HCT116 (cell line): ENCODE results near the gene C2CD3. TPM values are rescaled to one million over a fixed set of nuclear protein-coding genes. Genes with fewer than 3 reads are reported as not detected.

Experiments used
- ATAC-seq: fragments of 200-7000 bp; cut with Tn5 transposase; 2 replicates; pipeline ENCODE4 v1.9.1; 2020; ENCODE audit warnings: mild to moderate bottlenecking, moderate library complexity
- BruUV-seq: library from RNA; stranded (reverse); fragments of 400-500 nt; replicated peaks from 2 replicates; lab custom pipeline; 2021; lab: Mats Ljungman, UMichigan
- CTCF ChIA-PET: fragments of 300-600 bp; sonication (Branson Sonifier 250); formaldehyde crosslinking; loops from one replicate; lab custom pipeline; 2021; ENCODE audit warnings: antibody characterized with exemption; lab: Charles Lee
- POLR2A ChIA-PET: fragments of 300-600, 350-600 bp; sonication (Branson Sonifier 250); formaldehyde crosslinking; loops from one replicate; lab custom pipeline; 2021; ENCODE audit warnings: antibody characterized with exemption; lab: Charles Lee
- RAD21 ChIA-PET, 2 experiments: fragments of 300-600 bp; sonication (Branson Sonifier 250); formaldehyde crosslinking; loops; one replicate each; lab custom pipeline; 2023; ENCODE audit warnings: low total read pairs in 2 of 2; ENCODE audit not compliant: uncharacterized antibody in 2 of 2, unreplicated experiment in 2 of 2, low non-redundant PET in 1 of 2; lab: Charles Lee
- DNase-seq: peaks from one replicate; pipeline ENCODE4 v3.0.0-alpha.2; 2010; ENCODE audit warnings: low read depth, low spot score
- H2AFZ ChIP-seq: fragments of 200-600 bp; shearing (Covaris generic), sonication (generic); 2 replicates; pipeline ENCODE4 v1.6.1; 2017; ENCODE audit warnings: low read depth, mixed run types, mixed read lengths, antibody characterized with exemption, low read length; ENCODE audit not compliant: poor library complexity, severe bottlenecking
- H3K27ac ChIP-seq: 2 replicates; pipeline ENCODE4 v1.5.1; 2012; ENCODE audit warnings: low read depth, low read length
- H3K27me3 ChIP-seq: fragments of 200-600 bp; sonication (generic); 2 replicates; pipeline ENCODE4 v1.6.1; 2016; ENCODE audit warnings: mixed run types, low read length, mixed read lengths; ENCODE audit not compliant: insufficient read depth
- H3K36me3 ChIP-seq, 2 experiments: fragments of 200-500 bp in 1 of 2; fragments of 200-600 bp in 1 of 2; sonication (Bioruptor generic) in 1 of 2; sonication (generic) in 1 of 2; 2 replicates each; pipeline versions ENCODE4 v1.5.1 to v1.6.1; 2014 to 2016; ENCODE audit warnings: low read length in 2 of 2, inconsistent platforms in 1 of 2, mixed read lengths in 1 of 2, mixed run types in 1 of 2; ENCODE audit not compliant: insufficient read depth in 2 of 2, control insufficient read depth in 1 of 2
- H3K4me1 ChIP-seq, 2 experiments: fragments of 200-600 bp in 1 of 2; sonication (generic) in 1 of 2; 2 replicates each; pipeline versions ENCODE4 v1.5.1 to v1.6.1; 2012 to 2017; ENCODE audit warnings: low read length in 2 of 2, inconsistent platforms in 1 of 2, mild to moderate bottlenecking in 1 of 2, mixed read lengths in 1 of 2, mixed run types in 1 of 2, moderate library complexity in 1 of 2; ENCODE audit not compliant: insufficient read depth in 2 of 2, control insufficient read depth in 1 of 2
- H3K4me2 ChIP-seq: fragments of 200-600 bp; sonication (generic); 2 replicates; pipeline ENCODE4 v1.6.1; 2017; ENCODE audit warnings: mixed run types, low read length, mixed read lengths
- H3K4me3 ChIP-seq, 2 experiments: fragments of 200-600 bp in 1 of 2; sonication (generic) in 1 of 2; replicated peaks in 1 of 2; 2 replicates each; pipeline ENCODE4 v1.5.1; 2011 to 2016; ENCODE audit warnings: low read length in 2 of 2, control low read depth in 1 of 2, low read depth in 1 of 2, mild to moderate bottlenecking in 1 of 2, mixed read lengths in 1 of 2, mixed run types in 1 of 2
- H3K79me2 ChIP-seq: fragments of 200-600 bp; sonication (generic); 2 replicates; pipeline ENCODE4 v1.6.1; 2017; ENCODE audit warnings: mild to moderate bottlenecking, mixed run types, low read length, moderate library complexity, mixed read lengths; ENCODE audit not compliant: insufficient read depth
- H3K9ac ChIP-seq: fragments of 200-600 bp; sonication (generic); 2 replicates; pipeline ENCODE4 v1.6.1; 2016; ENCODE audit warnings: low read length, mixed read lengths
- H3K9me2 ChIP-seq: fragments of 200-600 bp; sonication (generic), shearing (Covaris generic); 2 replicates; pipeline ENCODE4 v1.6.1; 2017; ENCODE audit warnings: mixed run types, mild to moderate bottlenecking, moderate library complexity; ENCODE audit not compliant: insufficient read depth
- H3K9me3 ChIP-seq, 2 experiments: fragments of 200-500 bp in 1 of 2; fragments of 200-600 bp in 1 of 2; sonication (Bioruptor generic) in 1 of 2; sonication (generic) in 1 of 2; 2 replicates each; pipeline ENCODE4 v1.6.1; 2014 to 2017; ENCODE audit warnings: low read length in 2 of 2, mixed read lengths in 2 of 2, inconsistent platforms in 1 of 2, low read depth in 1 of 2, mild to moderate bottlenecking in 1 of 2, mixed run types in 1 of 2, moderate library complexity in 1 of 2; ENCODE audit not compliant: control insufficient read depth in 1 of 2, insufficient read depth in 1 of 2
- H4K20me1 ChIP-seq: fragments of 200-600 bp; sonication (generic), shearing (Covaris generic); 2 replicates; pipeline ENCODE4 v1.6.1; 2017; ENCODE audit warnings: mixed run types, mild to moderate bottlenecking, moderate library complexity; ENCODE audit not compliant: insufficient read depth
- ATF3 ChIP-seq: IDR thresholded peaks from 2 replicates; pipeline ENCODE4 v1.6.1; 2012
- CEBPB ChIP-seq: IDR thresholded peaks from 2 replicates; pipeline ENCODE4 v1.6.1; 2012; ENCODE audit warnings: low read depth
- EGR1 ChIP-seq: IDR thresholded peaks from 2 replicates; pipeline ENCODE4 v1.6.1; 2012; ENCODE audit warnings: low read depth
- ELF1 ChIP-seq: IDR thresholded peaks from 2 replicates; pipeline ENCODE4 v1.6.1; 2012; ENCODE audit warnings: low read depth, borderline replicate concordance
- EZH2 ChIP-seq: fragments of 200-600 bp; sonication (generic); IDR thresholded peaks from 2 replicates; pipeline ENCODE4 v1.6.1; 2017; ENCODE audit warnings: antibody characterized with exemption, mixed run types
- EZH2phosphoT487 ChIP-seq: fragments of 200-600 bp; IDR thresholded peaks from 2 replicates; pipeline ENCODE4 v1.6.1; 2018; ENCODE audit warnings: antibody characterized with exemption, borderline replicate concordance
- FOSL1 ChIP-seq: IDR thresholded peaks from 2 replicates; pipeline ENCODE4 v1.6.1; 2012; ENCODE audit warnings: low read depth
- POLR2A ChIP-seq: IDR thresholded peaks from 2 replicates; pipeline ENCODE4 v1.7.0; 2011; ENCODE audit warnings: borderline replicate concordance; ENCODE audit not compliant: insufficient read depth, insufficient read length; ENCODE audit errors: extremely low read depth
- POLR2AphosphoS5 ChIP-seq: IDR thresholded peaks from 2 replicates; pipeline ENCODE4 v1.6.1; 2011; ENCODE audit warnings: mild to moderate bottlenecking, low read depth, low read length, moderate library complexity
- REST ChIP-seq: IDR thresholded peaks from 2 replicates; pipeline ENCODE4 v1.6.1; 2012; ENCODE audit warnings: low read depth
- SIN3A ChIP-seq: IDR thresholded peaks from 2 replicates; pipeline ENCODE4 v1.6.1; 2012; ENCODE audit warnings: low read depth
- SP1 ChIP-seq: IDR thresholded peaks from 2 replicates; pipeline ENCODE4 v1.6.1; 2012; ENCODE audit warnings: low read depth
- SRF ChIP-seq: IDR thresholded peaks from 2 replicates; pipeline ENCODE4 v1.6.1; 2012; ENCODE audit warnings: low read depth
- YY1 ChIP-seq: IDR thresholded peaks from 2 replicates; pipeline ENCODE4 v1.6.1; 2011; ENCODE audit warnings: low read length, low read depth, moderate library complexity, mild to moderate bottlenecking; ENCODE audit not compliant: insufficient replicate concordance; ENCODE audit errors: extremely low read depth
- ZBTB33 ChIP-seq: IDR thresholded peaks from 2 replicates; pipeline ENCODE4 v1.6.1; 2011; ENCODE audit warnings: mild to moderate bottlenecking, low read length, moderate library complexity; ENCODE audit not compliant: insufficient replicate concordance; ENCODE audit errors: extremely low read depth
- ZFX ChIP-seq: fragments of 450-650 bp; IDR thresholded peaks from 2 replicates; pipeline ENCODE4 v1.6.1; 2017
- ZNF274 ChIP-seq: fragments of 200-500 bp; sonication (Bioruptor generic); IDR thresholded peaks from 2 replicates; pipeline ENCODE4 v1.6.1; 2014; ENCODE audit warnings: mild to moderate bottlenecking, low read depth, low read length, inconsistent platforms
- intact Hi-C: fragments of 100-400 bp; cut with micrococcal nuclease; formaldehyde crosslinking; loops from 2 replicates; pipeline ENCODE4 v1.10.0; 2022
- total RNA-seq: library from RNA; stranded (reverse); gene quantifications from one replicate; pipeline ENCODE4 v1.2.1, GENCODE V29; 2021; ENCODE audit not compliant: unreplicated experiment
- TF ChIP-seq, protein P1 (sequence below): IDR thresholded peaks from 2 replicates; pipeline ENCODE4 v1.6.1; 2012
- TF ChIP-seq, protein P2 (sequence below), 3 experiments: fragments of 200-600 bp in 1 of 3; sonication (generic) in 1 of 3; IDR thresholded peaks in 2 of 3; conservative IDR thresholded peaks in 1 of 3; 2 replicates each; pipeline ENCODE4 v1.5.1; 2012 to 2017; ENCODE audit warnings: low read depth in 2 of 3, low read length in 2 of 3, antibody characterized with exemption in 1 of 3, borderline replicate concordance in 1 of 3, control low read depth in 1 of 3, mild to moderate bottlenecking in 1 of 3, mixed read lengths in 1 of 3, mixed run types in 1 of 3, moderate library complexity in 1 of 3; ENCODE audit not compliant: insufficient read depth in 1 of 3

Gene C2CD3
- total RNA-seq, 1 experiment from 2014 or later, result 30.6 TPM

DNA sequence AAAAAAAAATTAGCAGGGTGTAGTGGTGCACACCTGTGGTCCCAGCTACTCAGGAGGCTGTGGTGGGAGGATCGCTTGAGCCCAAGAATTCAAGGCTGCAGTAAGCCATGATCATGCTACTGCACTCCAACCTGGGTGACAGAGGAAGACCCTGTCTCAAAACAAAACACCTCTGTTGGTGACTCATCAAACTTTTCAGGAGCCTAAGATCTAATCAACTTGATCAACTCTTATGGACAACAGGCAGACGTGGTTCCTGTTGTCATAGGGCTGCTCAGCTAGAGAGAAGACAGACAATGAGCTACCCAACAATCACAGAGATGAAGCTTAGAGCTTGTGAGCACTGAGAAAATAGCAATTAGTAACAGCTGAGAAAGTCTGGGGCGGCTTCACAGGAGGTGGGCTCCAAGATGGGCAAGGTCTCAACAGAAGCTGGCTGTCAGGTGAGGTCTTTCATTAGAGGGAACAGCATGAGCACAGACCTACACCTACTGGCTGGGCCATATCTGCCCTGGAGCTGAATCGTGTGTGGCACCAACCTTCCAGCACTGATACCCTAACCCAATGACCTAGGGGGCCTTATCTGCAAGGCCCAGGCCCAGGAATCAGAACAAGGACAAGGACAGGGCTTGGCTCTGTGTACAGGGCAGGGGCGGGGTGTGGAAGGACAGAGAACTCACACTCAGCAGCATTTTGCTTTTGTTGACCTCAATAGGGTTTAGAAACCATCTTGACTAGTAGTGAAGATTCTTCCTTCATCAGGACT lies 154.7 kb downstream of the C2CD3 start:
- no peaks in the 10 kb centered on the region for H3K9me2 ChIP-seq
- ATAC-seq, result no peak

More for the DNA sequence above, 154.7 kb downstream of the C2CD3 start:
- TF ChIP-seq SIN3A (no peak), POLR2AphosphoS5 (no peak), ZNF274 (no peak), SP1 (no peak), CEBPB (no peak), POLR2A (no peak), EZH2phosphoT487 (no peak), ELF1 (no peak), EGR1 (no peak), ATF3 (no peak), FOSL1 (no peak), REST (no peak), SRF (no peak), EZH2 (no peak), YY1 (no peak), ZFX (no peak), ZBTB33 (no peak)
- TF ChIP-seq, protein P1, sequence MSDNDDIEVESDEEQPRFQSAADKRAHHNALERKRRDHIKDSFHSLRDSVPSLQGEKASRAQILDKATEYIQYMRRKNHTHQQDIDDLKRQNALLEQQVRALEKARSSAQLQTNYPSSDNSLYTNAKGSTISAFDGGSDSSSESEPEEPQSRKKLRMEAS, result no peak
- TF ChIP-seq, protein P2, sequence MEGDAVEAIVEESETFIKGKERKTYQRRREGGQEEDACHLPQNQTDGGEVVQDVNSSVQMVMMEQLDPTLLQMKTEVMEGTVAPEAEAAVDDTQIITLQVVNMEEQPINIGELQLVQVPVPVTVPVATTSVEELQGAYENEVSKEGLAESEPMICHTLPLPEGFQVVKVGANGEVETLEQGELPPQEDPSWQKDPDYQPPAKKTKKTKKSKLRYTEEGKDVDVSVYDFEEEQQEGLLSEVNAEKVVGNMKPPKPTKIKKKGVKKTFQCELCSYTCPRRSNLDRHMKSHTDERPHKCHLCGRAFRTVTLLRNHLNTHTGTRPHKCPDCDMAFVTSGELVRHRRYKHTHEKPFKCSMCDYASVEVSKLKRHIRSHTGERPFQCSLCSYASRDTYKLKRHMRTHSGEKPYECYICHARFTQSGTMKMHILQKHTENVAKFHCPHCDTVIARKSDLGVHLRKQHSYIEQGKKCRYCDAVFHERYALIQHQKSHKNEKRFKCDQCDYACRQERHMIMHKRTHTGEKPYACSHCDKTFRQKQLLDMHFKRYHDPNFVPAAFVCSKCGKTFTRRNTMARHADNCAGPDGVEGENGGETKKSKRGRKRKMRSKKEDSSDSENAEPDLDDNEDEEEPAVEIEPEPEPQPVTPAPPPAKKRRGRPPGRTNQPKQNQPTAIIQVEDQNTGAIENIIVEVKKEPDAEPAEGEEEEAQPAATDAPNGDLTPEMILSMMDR (IDR thresholded peaks at IDR 0.05 in 2 of 3, conservative IDR thresholded peaks at IDR 0.05 in 1 of 3; ENCODE audit: borderline replicate concordance in 1 of 3, insufficient read depth in 1 of 3, low read depth in 2 of 3, low read length in 2 of 3), result no peak
- Histone ChIP-seq H3K27ac (no peak overlapping the region), H3K36me3 (no peaks in the 10 kb centered on the region; a peak in 1 of 4 replicates), H3K79me2 (no peaks in the 10 kb centered on the region), H3K9me3 (no peaks in the 10 kb centered on the region), H3K4me1 (no peaks in the 10 kb centered on the region), H3K27me3 (no peaks in the 10 kb centered on the region), H2AFZ (no peak overlapping the region), H3K4me3 (no peak overlapping the region), H4K20me1 (no peaks in the 10 kb centered on the region), H3K4me2 (no peak overlapping the region), H3K9ac (no peak overlapping the region)
- intact Hi-C loops, result no loop called here
- POLR2A ChIA-PET, result no interaction called here
- CTCF ChIA-PET, result no interaction called here
- no peak for DNase-seq
- no TSS peak for BruUV-seq
- RAD21 ChIA-PET, result no interaction called here
